OCI-LY7 (cell line): ENCODE data around the gene PLD5.
"Not testable (repeated sequence)": the region's sequence is repeated elsewhere in the genome, so short reads cannot be mapped to it uniquely, and the experiment has no call there.

ENCODE experiments used
- EZH2phosphoT487 ChIP-seq: fragments of 200-600 bp; sonication (generic); IDR thresholded peaks from 2 replicates; pipeline ENCODE4 v1.6.1; 2018; ENCODE audit warnings: low read depth, borderline replicate concordance, mild to moderate bottlenecking, mixed run types, antibody characterized with exemption, low read length, moderate library complexity, mixed read lengths
- TF ChIP-seq, protein P1 (sequence below): fragments of 200-600 bp; sonication (generic); conservative IDR thresholded peaks from 2 replicates; pipeline ENCODE4 v1.5.1; 2014; ENCODE audit warnings: mild to moderate bottlenecking, antibody characterized with exemption, low read length, moderate library complexity, mixed read lengths

DNA sequence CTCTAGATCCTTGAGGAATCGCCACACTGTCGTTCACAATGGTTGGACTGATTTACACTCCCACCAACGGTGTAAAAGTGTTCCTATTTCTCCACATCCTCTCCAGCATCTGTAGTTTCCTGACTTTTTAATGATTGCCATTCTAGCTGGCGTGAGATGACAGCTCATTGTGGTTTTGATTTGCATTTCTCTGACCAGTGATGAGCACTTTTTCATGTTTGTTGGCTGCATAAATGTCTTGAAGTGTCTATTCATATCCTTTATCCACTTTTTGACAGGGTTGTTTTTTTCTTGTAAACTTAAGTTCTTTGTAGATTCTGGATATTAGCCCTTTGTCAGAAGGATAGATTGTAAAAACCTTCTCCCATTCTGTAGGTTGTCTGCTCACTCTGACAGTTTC lies 465.9 kb downstream of the PLD5 start:
- TF ChIP-seq, protein P1, sequence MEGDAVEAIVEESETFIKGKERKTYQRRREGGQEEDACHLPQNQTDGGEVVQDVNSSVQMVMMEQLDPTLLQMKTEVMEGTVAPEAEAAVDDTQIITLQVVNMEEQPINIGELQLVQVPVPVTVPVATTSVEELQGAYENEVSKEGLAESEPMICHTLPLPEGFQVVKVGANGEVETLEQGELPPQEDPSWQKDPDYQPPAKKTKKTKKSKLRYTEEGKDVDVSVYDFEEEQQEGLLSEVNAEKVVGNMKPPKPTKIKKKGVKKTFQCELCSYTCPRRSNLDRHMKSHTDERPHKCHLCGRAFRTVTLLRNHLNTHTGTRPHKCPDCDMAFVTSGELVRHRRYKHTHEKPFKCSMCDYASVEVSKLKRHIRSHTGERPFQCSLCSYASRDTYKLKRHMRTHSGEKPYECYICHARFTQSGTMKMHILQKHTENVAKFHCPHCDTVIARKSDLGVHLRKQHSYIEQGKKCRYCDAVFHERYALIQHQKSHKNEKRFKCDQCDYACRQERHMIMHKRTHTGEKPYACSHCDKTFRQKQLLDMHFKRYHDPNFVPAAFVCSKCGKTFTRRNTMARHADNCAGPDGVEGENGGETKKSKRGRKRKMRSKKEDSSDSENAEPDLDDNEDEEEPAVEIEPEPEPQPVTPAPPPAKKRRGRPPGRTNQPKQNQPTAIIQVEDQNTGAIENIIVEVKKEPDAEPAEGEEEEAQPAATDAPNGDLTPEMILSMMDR: not testable (repeated sequence)
- not testable (repeated sequence) for TF ChIP-seq EZH2phosphoT487
